GM13977 (cell line): ENCODE measurements around the gene GZMM.

Source experiments
- DNase-seq: peaks from one replicate; pipeline ENCODE4 v3.0.0; 2012; ENCODE audit warnings: low spot score
- CTCF ChIP-seq: IDR thresholded peaks from 2 replicates; pipeline ENCODE4 v1.5.1; 2012; ENCODE audit warnings: mild to moderate bottlenecking, control low read depth; ENCODE audit not compliant: insufficient read depth; ENCODE audit errors: extremely low read depth, missing control alignments
- in situ Hi-C: fragments of 300-500 bp; cut with MboI; formaldehyde crosslinking; loops from one replicate; pipeline ENCODE4 v1.12.0; 2022; ENCODE audit warnings: low sequenced_read_pairs, low pct_unique_long_range_greater_than_20kb, mixed read lengths, inconsistent platforms; ENCODE audit not compliant: unreplicated experiment

The GZMM gene

GRCh38 chr19:506404-507285 is 37.2 kb upstream of the GZMM start:
- TF ChIP-seq CTCF: peak; percentile 93
- in situ Hi-C loops: no loop called here
- peak; percentile 99 for DNase-seq

DNA sequence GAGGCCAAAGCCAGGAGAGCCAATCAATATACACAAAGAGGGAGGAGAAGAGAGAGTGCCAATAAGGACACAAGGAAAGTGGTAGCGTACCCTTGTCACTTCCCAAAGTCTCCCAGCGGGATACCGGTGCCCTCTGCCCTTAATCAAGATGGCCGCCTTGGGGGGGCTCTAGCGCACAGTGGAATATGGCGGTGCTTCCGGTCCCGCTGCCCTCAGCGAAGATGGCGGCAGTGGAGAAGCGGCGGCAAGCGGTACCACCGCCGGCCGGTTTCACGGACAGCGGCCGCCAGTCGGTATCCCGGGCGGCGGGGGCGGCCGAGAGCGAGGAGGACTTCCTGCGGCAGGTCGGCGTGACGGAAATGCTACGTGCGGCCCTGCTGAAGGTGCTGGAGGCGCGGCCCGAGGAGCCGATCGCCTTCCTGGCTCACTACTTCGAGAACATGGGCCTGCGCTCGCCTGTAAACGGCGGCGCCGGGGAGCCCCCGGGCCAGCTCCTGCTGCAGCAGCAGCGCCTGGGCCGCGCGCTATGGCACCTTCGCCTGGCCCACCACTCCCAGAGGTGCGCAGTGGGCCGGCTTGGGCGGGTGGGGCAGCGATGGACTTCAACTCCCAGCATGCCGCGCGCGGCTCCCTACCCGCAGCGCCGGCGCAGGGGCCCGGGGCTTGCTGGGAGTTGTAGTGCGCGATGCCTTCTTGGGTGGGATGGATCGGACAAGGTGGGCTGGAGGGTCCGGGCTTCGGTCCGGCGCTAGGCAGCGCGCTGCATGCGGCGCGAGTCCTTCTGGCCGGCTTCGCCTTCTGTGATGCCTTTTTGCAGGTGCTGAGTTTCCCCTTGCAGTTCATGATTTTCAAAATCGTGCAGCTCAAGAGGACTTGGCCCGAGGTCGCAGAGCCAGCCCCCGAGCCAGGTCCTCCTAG is 36.3 kb upstream of the GZMM start, which contains the start of gene TPGS1:
Gene TPGS1, plus strand, starts transcription at position 212 of the 918 bp plus-strand sequence. Its CDS starts 10 bp downstream, at position 222.
- peak; percentile 89 for DNase-seq
- TF ChIP-seq CTCF: no peak
- in situ Hi-C loops: no loop called here

GRCh38 chr19:508204-509150 is 35.4 kb upstream of the GZMM start:
- TF ChIP-seq CTCF: no peak
- no peak for DNase-seq
- in situ Hi-C loops: no loop called here

DNA sequence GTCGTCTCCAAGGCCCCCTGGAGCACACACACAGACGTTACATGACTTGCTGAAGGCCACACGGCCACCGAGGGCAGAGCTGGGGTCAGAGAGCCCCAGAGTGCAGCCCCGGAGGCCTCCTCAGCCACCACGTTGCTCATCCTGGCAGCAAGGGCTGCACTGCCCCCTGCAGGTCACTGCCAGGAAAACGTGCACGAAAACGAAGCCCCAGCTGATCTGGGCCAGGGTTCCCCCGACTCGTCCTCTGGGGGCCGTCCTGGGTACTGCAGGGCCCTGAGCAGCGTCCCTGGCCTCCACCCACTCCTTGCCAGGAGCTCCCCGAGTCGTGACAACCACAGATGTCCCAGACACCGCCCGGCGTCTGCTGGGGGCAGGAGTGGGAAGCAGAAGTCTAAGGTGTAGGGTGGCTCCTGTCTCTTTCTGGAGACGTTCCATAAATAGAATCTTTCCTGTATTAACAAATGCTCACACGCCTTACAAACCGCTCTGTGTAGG is 33.2 kb upstream of the GZMM start:
- in situ Hi-C loops: no loop called here
- TF ChIP-seq CTCF: peak; percentile 97
- peak; percentile 92 for DNase-seq

DNA sequence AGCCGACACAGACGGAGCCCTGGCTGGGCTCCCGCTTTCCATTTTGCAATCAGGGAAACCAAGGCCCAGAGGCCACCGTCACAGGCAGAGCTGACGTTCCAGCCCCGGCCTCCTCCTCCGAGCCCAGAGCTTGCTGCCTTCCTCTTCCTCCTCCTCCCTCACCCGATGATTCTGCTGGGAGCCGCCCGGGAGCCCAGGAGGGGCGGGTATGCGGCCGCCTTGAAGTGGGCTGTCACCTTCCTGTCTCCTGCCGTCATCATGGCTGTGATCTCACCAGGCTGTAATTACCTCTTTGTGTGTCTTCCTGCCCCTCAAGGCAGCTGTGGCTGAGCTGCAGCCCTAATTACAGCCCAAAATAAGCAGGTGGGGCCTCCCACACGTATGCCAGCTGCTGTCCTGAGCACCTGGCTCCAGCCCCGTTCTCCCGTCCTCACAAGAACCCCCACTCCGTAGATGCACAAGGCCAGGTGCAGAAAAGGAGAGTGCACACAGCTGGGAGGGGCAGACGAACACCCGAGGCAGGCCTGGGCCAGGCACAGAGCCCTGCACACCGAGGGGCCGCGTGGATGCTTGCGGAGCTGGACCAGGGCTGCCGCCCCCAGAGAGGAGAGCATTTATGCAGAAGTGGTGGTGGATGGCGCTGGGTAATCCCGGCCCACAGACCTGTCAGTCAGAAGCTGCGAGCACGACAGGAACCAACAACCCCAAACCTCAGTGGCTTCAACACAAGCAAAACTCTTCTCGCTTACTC is 32.6 kb upstream of the GZMM start:
- DNase-seq: peak; percentile 74
- no peak for TF ChIP-seq CTCF
- in situ Hi-C loops: no loop called here
